Astrocyte (in vitro differentiated cells and primary cell): ENCODE measurements around the gene KIF1C. TPM values are rescaled to one million over a fixed set of nuclear protein-coding genes. Genes with fewer than 3 reads are reported as not detected.

ENCODE experiments used
- DNase-seq: peaks from one replicate; pipeline ENCODE4 v3.0.0-alpha.2; 2010; ENCODE audit warnings: low read depth
- FAIRE-seq: peaks from 2 replicates; lab custom pipeline; 2011; peaks lifted over from hg19 to GRCh38; lab: Jason Lieb, UNC
- H2AFZ ChIP-seq: 2 replicates; pipeline ENCODE4 v1.6.0; 2012; ENCODE audit warnings: low read depth, low read length, inconsistent platforms
- H3K27ac ChIP-seq: 2 replicates; pipeline ENCODE4 v1.5.1; 2011; ENCODE audit warnings: low read depth, low read length, inconsistent platforms
- H3K27me3 ChIP-seq: 2 replicates; pipeline ENCODE4 v1.6.0; 2011; ENCODE audit warnings: low read length, inconsistent platforms; ENCODE audit not compliant: insufficient read depth
- H3K36me3 ChIP-seq: 2 replicates; pipeline ENCODE4 v1.5.1; 2011; ENCODE audit warnings: low read length, inconsistent platforms; ENCODE audit not compliant: insufficient read depth
- H3K4me1 ChIP-seq: 2 replicates; pipeline ENCODE4 v1.5.1; 2011; ENCODE audit warnings: low read length, inconsistent platforms; ENCODE audit not compliant: insufficient read depth
- H3K4me2 ChIP-seq: 2 replicates; pipeline ENCODE4 v1.6.0; 2012; ENCODE audit warnings: low read length, inconsistent platforms
- H3K4me3 ChIP-seq: 2 replicates; pipeline ENCODE4 v1.5.1; 2011; ENCODE audit warnings: low read depth, mild to moderate bottlenecking, low read length, inconsistent platforms; ENCODE audit not compliant: insufficient read depth
- H3K79me2 ChIP-seq: 2 replicates; pipeline ENCODE4 v1.6.0; 2012; ENCODE audit warnings: mild to moderate bottlenecking, low read length, inconsistent platforms; ENCODE audit not compliant: insufficient read depth
- H3K9ac ChIP-seq: 2 replicates; pipeline ENCODE4 v1.6.0; 2012; ENCODE audit warnings: mild to moderate bottlenecking, low read length, inconsistent platforms
- H3K9me3 ChIP-seq: 2 replicates; pipeline ENCODE4 v1.5.1; 2012; ENCODE audit warnings: low read depth, mild to moderate bottlenecking, low read length, inconsistent platforms; ENCODE audit not compliant: insufficient read depth
- H4K20me1 ChIP-seq: 2 replicates; pipeline ENCODE4 v1.6.0; 2012; ENCODE audit warnings: low read length, inconsistent platforms; ENCODE audit not compliant: insufficient read depth
- H3K27ac Mint-ChIP-seq: one replicate; pipeline ENCODE4 v1.8.0; 2021; ENCODE audit warnings: mild to moderate bottlenecking, mixed read lengths; ENCODE audit not compliant: unreplicated experiment
- H3K27me3 Mint-ChIP-seq: one replicate; pipeline ENCODE4 v1.8.0; 2021; ENCODE audit warnings: low read depth, mixed read lengths; ENCODE audit not compliant: unreplicated experiment
- H3K36me3 Mint-ChIP-seq: one replicate; pipeline ENCODE4 v1.8.0; 2021; ENCODE audit warnings: low read depth, mixed read lengths; ENCODE audit not compliant: unreplicated experiment
- H3K4me1 Mint-ChIP-seq: one replicate; pipeline ENCODE4 v1.8.0; 2021; ENCODE audit warnings: low read depth, mixed read lengths; ENCODE audit not compliant: unreplicated experiment
- H3K4me3 Mint-ChIP-seq: one replicate; pipeline ENCODE4 v1.8.0; 2021; ENCODE audit warnings: mild to moderate bottlenecking, moderate library complexity, mixed read lengths; ENCODE audit not compliant: unreplicated experiment
- H3K9me3 Mint-ChIP-seq: one replicate; pipeline ENCODE4 v1.8.0; 2021; ENCODE audit warnings: mild to moderate bottlenecking, mixed read lengths; ENCODE audit not compliant: unreplicated experiment
- EZH2 ChIP-seq: IDR thresholded peaks from 2 replicates; pipeline ENCODE4 v1.6.1; 2012; ENCODE audit warnings: mild to moderate bottlenecking, low read length, inconsistent platforms; ENCODE audit not compliant: insufficient read depth
- total RNA-seq: library from RNA; stranded (reverse); gene quantifications from 2 replicates; pipeline ENCODE4 v1.2.1, GENCODE V29; 2021
- TF ChIP-seq, protein P1 (sequence below): IDR thresholded peaks from 2 replicates; pipeline ENCODE4 v1.5.1; 2011; ENCODE audit warnings: low read depth, mild to moderate bottlenecking, inconsistent platforms, low read length, moderate library complexity; ENCODE audit not compliant: insufficient read depth

The KIF1C gene
- total RNA-seq, 1 donor from 2014 or later, result 109 TPM

DNA sequence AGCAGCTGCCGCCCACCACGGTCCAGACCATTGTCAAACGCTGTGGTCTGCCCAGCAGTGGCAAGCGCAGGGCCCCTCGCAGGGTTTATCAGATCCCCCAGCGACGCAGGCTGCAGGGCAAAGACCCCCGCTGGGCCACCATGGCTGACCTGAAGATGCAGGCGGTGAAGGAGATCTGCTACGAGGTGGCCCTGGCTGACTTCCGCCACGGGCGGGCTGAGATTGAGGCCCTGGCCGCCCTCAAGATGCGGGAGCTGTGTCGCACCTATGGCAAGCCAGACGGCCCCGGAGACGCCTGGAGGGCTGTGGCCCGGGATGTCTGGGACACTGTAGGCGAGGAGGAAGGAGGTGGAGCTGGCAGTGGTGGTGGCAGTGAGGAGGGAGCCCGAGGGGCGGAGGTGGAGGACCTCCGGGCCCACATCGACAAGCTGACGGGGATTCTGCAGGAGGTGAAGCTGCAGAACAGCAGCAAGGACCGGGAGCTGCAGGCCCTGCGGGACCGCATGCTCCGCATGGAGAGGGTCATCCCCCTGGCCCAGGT is 24.5 kb downstream of the KIF1C start:
- peaks cover 5% of the 10 kb centered on the region for H4K20me1 ChIP-seq
- TF ChIP-seq EZH2, result no peak
- TF ChIP-seq, protein P1, sequence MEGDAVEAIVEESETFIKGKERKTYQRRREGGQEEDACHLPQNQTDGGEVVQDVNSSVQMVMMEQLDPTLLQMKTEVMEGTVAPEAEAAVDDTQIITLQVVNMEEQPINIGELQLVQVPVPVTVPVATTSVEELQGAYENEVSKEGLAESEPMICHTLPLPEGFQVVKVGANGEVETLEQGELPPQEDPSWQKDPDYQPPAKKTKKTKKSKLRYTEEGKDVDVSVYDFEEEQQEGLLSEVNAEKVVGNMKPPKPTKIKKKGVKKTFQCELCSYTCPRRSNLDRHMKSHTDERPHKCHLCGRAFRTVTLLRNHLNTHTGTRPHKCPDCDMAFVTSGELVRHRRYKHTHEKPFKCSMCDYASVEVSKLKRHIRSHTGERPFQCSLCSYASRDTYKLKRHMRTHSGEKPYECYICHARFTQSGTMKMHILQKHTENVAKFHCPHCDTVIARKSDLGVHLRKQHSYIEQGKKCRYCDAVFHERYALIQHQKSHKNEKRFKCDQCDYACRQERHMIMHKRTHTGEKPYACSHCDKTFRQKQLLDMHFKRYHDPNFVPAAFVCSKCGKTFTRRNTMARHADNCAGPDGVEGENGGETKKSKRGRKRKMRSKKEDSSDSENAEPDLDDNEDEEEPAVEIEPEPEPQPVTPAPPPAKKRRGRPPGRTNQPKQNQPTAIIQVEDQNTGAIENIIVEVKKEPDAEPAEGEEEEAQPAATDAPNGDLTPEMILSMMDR, result no peak
- H3K27ac ChIP-seq, result no peak overlapping the region
- peaks cover 13% of the 10 kb centered on the region for H3K36me3 ChIP-seq
- no peaks in the 10 kb centered on the region for H3K4me1 ChIP-seq
- no peaks in the 10 kb centered on the region for H3K9me3 Mint-ChIP-seq
- no peaks in the 10 kb centered on the region for H3K27me3 ChIP-seq
- H3K4me3 ChIP-seq, result no peak overlapping the region
- no peaks in the 10 kb centered on the region for H3K79me2 ChIP-seq
- H3K4me2 ChIP-seq, result no peak overlapping the region
- H3K27ac Mint-ChIP-seq, result no peak overlapping the region
- peaks cover 5% of the 10 kb centered on the region for H3K4me1 Mint-ChIP-seq
- H3K27me3 Mint-ChIP-seq, result no peaks in the 10 kb centered on the region
- peaks cover 29% of the 10 kb centered on the region for H3K36me3 Mint-ChIP-seq
- H3K9me3 ChIP-seq, result no peaks in the 10 kb centered on the region
- no peak overlapping the region for H3K9ac ChIP-seq
- H2AFZ ChIP-seq, result no peak overlapping the region
- FAIRE-seq (no peak), DNase-seq (no peak)
- no peak overlapping the region for H3K4me3 Mint-ChIP-seq

DNA sequence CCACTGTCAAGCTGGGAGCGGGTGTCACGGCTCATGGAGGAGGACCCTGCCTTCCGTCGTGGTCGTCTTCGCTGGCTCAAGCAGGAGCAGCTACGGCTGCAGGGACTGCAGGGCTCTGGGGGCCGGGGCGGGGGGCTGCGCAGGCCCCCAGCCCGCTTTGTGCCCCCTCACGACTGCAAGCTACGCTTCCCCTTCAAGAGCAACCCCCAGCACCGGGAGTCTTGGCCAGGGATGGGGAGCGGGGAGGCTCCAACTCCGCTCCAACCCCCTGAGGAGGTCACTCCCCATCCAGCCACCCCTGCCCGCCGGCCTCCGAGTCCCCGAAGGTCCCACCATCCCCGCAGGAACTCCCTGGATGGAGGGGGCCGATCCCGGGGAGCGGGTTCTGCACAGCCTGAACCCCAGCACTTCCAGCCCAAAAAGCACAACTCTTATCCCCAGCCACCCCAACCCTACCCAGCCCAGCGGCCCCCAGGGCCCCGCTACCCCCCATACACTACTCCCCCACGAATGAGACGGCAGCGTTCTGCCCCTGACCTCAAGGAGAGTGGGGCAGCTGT is 25.9 kb downstream of the KIF1C start:
- Histone ChIP-seq H4K20me1 (peaks cover 5% of the 10 kb centered on the region), H3K27me3 (no peaks in the 10 kb centered on the region), H3K4me1 (no peaks in the 10 kb centered on the region), H3K9me3 (no peaks in the 10 kb centered on the region), H3K36me3 (peaks cover 13% of the 10 kb centered on the region), H2AFZ (no peak overlapping the region), H3K4me2 (no peak overlapping the region), H3K9ac (no peak overlapping the region), H3K4me3 (no peak overlapping the region), H3K79me2 (no peaks in the 10 kb centered on the region), H3K27ac (no peak overlapping the region)
- no peaks in the 10 kb centered on the region for H3K9me3 Mint-ChIP-seq
- peaks cover 29% of the 10 kb centered on the region for H3K36me3 Mint-ChIP-seq
- no peaks in the 10 kb centered on the region for H3K27me3 Mint-ChIP-seq
- FAIRE-seq, result no peak
- peaks cover 5% of the 10 kb centered on the region for H3K4me1 Mint-ChIP-seq
- H3K27ac Mint-ChIP-seq, result no peak overlapping the region
- no peak for TF ChIP-seq EZH2
- TF ChIP-seq, protein P1, result no peak
- no peak overlapping the region for H3K4me3 Mint-ChIP-seq
- DNase-seq, result no peak

DNA sequence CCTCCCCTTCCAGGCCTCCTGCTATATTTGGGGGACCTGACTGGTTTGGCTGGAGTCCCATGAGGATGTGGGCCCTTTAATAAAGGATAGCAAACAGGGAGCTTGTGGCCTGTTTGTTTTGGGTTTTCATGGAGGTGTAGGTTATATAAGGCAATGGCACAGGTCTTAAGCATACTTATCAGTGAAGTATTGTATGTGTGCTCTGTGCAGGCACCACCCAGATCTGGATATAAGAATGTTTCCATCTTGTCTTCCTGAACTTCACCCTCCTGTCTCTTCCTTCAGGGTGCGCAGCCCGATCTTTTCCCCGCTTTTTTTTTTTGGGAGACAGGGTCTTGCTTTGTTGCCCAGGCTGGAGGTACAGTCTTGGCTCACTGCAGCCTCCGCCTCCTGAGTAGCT is 26.9 kb downstream of the KIF1C start:
- Histone ChIP-seq H3K79me2 (no peaks in the 10 kb centered on the region), H2AFZ (no peak overlapping the region), H3K9me3 (no peaks in the 10 kb centered on the region), H4K20me1 (peaks cover 5% of the 10 kb centered on the region), H3K4me1 (no peaks in the 10 kb centered on the region), H3K9ac (no peak overlapping the region), H3K27ac (no peak overlapping the region), H3K36me3 (peaks cover 13% of the 10 kb centered on the region), H3K27me3 (no peaks in the 10 kb centered on the region), H3K4me3 (no peak overlapping the region), H3K4me2 (no peak overlapping the region)
- Mint-ChIP-seq H3K27ac (no peak overlapping the region), H3K9me3 (no peaks in the 10 kb centered on the region), H3K4me3 (no peak overlapping the region), H3K27me3 (no peaks in the 10 kb centered on the region), H3K4me1 (peaks cover 2% of the 10 kb centered on the region), H3K36me3 (peaks cover 26% of the 10 kb centered on the region)
- FAIRE-seq (no peak), DNase-seq (no peak)
- TF ChIP-seq, protein P1, result no peak
- no peak for TF ChIP-seq EZH2
